Lower leg skin (tissue), 3 donors: ENCODE measurements around the gene ODAD4.

ENCODE experiments used
- CTCF ChIP-seq, 3 donors: fragments of 450-650 bp; IDR thresholded peaks; one replicate each; pipeline ENCODE4 v1.5.1; 2016; ENCODE audit warnings: antibody characterized with exemption in 3 of 3, mild to moderate bottlenecking in 3 of 3, moderate library complexity in 2 of 3
- POLR2A ChIP-seq, 2 donors: fragments of 450-650 bp; IDR thresholded peaks; one replicate each; pipeline ENCODE4 v1.6.1; 2016 to 2017; ENCODE audit warnings: antibody characterized with exemption in 2 of 2, mild to moderate bottlenecking in 1 of 2, moderate library complexity in 1 of 2

GRCh38 chr17:41966463-41967140 is 36.2 kb downstream of the ODAD4 start, which contains the start of gene CNP:
- TF ChIP-seq CTCF (IDR thresholded peaks at IDR 0.05) (no peak), POLR2A (IDR thresholded peaks at IDR 0.05) (no peak)
